HFF-Myc (cell line): Measurements from ENCODE around the gene RCBTB2.
A peak's percentile ranks its signal among the peaks of the same experiment; 100 is the strongest.

ENCODE experiments used
- DNase-seq: peaks from one replicate; pipeline ENCODE4 v3.0.0-alpha.2; 2011; ENCODE audit warnings: low read depth; ENCODE audit errors: extremely low read depth
- H3K4me3 ChIP-seq: replicated peaks from 2 replicates; pipeline ENCODE4 v1.5.1; 2011; ENCODE audit warnings: low read depth, mild to moderate bottlenecking, control low read depth, low read length
- TF ChIP-seq, protein P1 (sequence below): IDR thresholded peaks from 2 replicates; pipeline ENCODE4 v1.5.1; 2012; ENCODE audit warnings: mild to moderate bottlenecking, low read depth, low read length, control low read depth; ENCODE audit errors: missing control alignments

Gene RCBTB2

DNA sequence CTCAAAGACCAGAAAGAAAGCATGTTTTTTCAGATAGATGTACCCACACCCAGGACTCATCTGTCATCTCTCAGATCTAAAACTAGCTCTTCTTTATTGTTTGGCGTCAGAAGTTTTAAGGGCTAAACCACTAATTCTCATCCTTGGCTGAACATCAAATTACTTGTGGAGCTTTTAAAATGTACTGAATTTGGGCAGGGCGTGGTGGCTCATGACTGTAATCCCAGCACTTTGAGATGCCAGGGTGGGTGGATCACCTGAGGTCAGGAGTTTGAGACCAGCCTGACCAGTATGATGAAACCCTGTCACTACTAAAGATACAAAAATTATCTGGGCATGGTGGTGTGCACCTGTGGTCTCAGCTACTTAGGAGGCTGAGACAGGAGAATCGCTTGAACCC is 47.4 kb downstream of the RCBTB2 start:
- no peak overlapping the region for H3K4me3 ChIP-seq
- DNase-seq, result no peak
- TF ChIP-seq, protein P1, sequence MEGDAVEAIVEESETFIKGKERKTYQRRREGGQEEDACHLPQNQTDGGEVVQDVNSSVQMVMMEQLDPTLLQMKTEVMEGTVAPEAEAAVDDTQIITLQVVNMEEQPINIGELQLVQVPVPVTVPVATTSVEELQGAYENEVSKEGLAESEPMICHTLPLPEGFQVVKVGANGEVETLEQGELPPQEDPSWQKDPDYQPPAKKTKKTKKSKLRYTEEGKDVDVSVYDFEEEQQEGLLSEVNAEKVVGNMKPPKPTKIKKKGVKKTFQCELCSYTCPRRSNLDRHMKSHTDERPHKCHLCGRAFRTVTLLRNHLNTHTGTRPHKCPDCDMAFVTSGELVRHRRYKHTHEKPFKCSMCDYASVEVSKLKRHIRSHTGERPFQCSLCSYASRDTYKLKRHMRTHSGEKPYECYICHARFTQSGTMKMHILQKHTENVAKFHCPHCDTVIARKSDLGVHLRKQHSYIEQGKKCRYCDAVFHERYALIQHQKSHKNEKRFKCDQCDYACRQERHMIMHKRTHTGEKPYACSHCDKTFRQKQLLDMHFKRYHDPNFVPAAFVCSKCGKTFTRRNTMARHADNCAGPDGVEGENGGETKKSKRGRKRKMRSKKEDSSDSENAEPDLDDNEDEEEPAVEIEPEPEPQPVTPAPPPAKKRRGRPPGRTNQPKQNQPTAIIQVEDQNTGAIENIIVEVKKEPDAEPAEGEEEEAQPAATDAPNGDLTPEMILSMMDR, result no peak

DNA sequence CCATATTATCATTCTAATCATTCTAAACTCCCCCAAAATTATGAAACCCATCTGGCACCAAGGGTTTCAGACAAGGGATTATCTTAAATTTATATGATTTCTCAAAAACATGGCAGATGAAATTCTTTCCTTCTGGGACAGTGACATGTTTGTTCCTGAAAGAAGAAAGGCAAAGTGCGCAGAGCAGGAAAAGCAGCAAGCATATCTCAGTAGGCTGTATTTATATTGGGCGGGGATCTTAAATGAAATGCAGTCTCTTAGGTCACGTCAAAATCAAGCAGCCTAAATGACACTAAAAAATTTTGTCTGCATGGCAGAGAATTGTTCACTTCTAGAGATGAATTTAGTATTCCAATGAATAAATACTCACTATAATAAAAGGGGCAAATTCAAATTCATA is 49.3 kb downstream of the RCBTB2 start:
- DNase-seq, result no peak
- no peak overlapping the region for H3K4me3 ChIP-seq
- TF ChIP-seq, protein P1, result no peak

DNA sequence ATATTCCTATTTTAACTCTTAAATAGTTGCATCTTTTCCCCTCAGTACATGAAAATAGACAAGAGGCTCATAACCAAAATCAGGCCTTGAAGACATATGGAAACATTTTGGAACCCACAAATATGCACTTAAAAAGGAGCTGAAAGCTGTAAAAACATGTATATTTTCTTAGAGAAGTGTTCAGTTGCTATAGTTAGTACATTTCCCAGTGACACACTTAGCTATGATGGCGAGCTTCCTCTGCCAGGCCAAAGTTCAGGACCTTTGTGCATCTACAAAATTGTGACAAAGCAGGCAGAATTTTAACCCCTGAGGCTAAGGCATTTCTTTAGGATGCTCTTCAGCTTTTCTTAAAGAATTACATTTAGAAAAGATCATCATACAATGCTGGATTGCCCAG is 54.5 kb downstream of the RCBTB2 start:
- DNase-seq, result peak; percentile 88
- H3K4me3 ChIP-seq, result no peak overlapping the region
- TF ChIP-seq, protein P1, result no peak

DNA sequence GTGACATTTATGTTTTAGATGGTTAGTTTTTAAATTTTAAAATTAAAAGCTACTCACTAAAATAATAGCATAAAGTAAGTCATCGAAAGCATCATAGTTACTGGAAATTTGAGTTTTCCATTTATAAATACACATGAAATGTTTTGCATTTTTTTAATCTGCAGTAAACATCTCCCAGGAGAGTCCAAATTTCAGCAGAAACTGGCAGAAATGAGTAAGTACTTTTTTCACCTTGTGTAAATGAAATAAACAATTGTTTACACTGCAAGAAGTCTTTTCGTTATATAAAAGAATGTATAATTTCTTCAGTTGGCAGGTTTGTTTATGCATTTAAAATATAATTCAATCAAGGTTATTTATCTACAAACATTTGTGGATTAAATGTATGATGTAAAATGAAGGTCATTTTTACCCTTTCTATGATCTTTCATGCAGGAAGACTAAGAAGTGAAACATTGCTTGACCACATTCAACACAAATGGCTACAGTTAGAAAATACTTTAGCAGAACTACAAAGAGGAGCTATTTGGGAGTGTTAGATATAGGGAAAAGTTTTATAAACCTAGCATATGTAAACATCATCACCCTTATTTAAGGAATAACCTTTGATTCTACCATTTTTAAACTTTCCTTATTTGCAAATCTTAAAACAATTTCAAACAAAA is 55.6 kb downstream of the RCBTB2 start:
- H3K4me3 ChIP-seq, result no peak overlapping the region
- no peak for DNase-seq
- TF ChIP-seq, protein P1, result no peak

DNA sequence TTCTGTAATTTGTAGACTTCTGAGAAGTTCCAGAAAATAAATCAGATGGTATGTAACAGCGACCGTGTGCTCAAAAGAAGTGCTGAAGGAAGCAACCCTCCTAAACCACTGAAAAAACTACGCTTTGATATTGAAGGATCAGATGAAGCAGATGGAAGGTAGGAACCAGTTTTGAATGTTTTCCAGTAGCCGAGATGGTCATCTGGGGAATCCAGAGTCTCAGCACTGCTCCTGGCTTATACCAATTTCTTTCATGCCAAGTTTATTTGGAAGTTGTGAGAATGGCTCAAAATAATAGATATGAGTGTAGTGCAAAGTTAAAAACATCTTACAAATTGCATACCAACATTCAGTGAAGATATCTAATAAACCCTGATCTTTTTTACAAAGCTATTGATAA is 56.2 kb downstream of the RCBTB2 start:
- TF ChIP-seq, protein P1, result no peak
- no peak for DNase-seq
- no peak overlapping the region for H3K4me3 ChIP-seq

DNA sequence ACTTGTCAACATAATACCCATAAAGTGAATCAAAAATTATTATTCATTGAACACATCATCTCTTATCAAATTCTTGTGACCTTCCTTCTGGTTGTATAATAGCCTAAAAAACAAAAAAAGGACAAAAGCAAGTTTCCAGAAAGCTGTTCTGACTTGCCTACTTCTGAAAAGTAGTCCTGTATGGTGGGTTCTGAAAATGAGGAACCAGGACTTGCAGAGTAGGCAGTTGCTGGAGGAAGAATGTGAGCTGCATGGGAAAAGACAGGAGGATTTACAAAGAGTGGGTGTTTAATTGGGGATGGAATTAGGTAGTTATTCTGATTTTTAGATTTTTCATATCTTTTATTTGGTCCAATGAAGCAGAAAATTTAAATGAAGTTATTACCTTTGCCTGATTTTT is 56.7 kb downstream of the RCBTB2 start:
- no peak overlapping the region for H3K4me3 ChIP-seq
- DNase-seq, result no peak
- TF ChIP-seq, protein P1, result no peak

DNA sequence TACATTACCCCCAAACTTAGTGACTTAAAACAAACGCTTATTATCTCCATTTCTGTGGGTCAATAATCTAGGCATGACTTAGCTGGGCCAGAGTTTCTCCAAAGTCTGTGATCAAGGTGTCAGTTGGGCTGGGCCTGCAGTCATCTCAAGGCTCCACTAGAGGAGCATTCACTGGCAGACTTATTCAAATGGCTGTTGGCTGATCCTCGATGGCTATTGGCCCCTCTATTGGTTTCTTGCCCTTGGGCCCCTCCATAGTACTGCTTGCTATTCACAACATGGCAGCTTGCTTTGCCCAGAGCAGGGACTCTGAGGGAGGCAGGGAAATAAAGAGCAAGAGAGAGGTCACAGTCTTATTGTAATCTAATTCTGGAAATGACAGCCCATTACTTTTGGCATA is 57.6 kb downstream of the RCBTB2 start:
- no peak overlapping the region for H3K4me3 ChIP-seq
- TF ChIP-seq, protein P1, result no peak
- DNase-seq, result no peak
